GM12878 (cell line): ENCODE measurements around the gene UBAP2. TPM values are rescaled to one million over a fixed set of nuclear protein-coding genes. Genes with fewer than 3 reads are reported as not detected.

Source experiments
- ATAC-seq: fragments of 200-7000 bp; cut with Tn5 transposase; 3 replicates; pipeline ENCODE4 v1.9.1; 2020; ENCODE audit warnings: mild to moderate bottlenecking, moderate library complexity
- BruUV-seq: library from RNA; stranded (reverse); fragments of 400-500 nt; replicated peaks from 2 replicates; lab custom pipeline; 2021; lab: Mats Ljungman, UMichigan
- CTCF ChIA-PET: fragments of 300-600 bp; sonication (Branson Sonifier 250); formaldehyde crosslinking; extraction: SDS; loops from one replicate; lab custom pipeline; 2021; ENCODE audit warnings: inconsistent platforms; lab: Yijun Ruan, JAX
- POLR2A ChIA-PET: fragments of 350-600 bp; formaldehyde crosslinking; extraction: SDS; loops from one replicate; lab custom pipeline; 2021; ENCODE audit warnings: inconsistent platforms; lab: Charles Lee
- RAD21 ChIA-PET: fragments of 300-600 bp; sonication (Branson Sonifier 250); formaldehyde crosslinking; loops from one replicate; lab custom pipeline; 2023; ENCODE audit warnings: antibody characterized with exemption; ENCODE audit not compliant: unreplicated experiment; lab: Charles Lee
- SMC1A ChIA-PET: fragments of 300-600 bp; sonication (Branson Sonifier 250); formaldehyde crosslinking; loops from one replicate; lab custom pipeline; 2023; ENCODE audit not compliant: unreplicated experiment, uncharacterized antibody; lab: Charles Lee
- DNase-seq: peaks from one replicate; pipeline ENCODE4 v3.0.0-alpha.2; 2011; ENCODE audit warnings: low read depth, low spot score
- FAIRE-seq: peaks from 3 replicates; lab custom pipeline; 2011; peaks lifted over from hg19 to GRCh38; lab: Jason Lieb, UNC
- H2AFZ ChIP-seq: 2 replicates; pipeline ENCODE4 v1.6.0; 2011; ENCODE audit warnings: low read depth, low read length, control low read depth; ENCODE audit not compliant: control insufficient read depth
- H3K27ac ChIP-seq: 2 replicates; pipeline ENCODE4 v1.5.1; 2011; ENCODE audit warnings: control low read depth; ENCODE audit not compliant: control insufficient read depth, insufficient read depth
- H3K27me3 ChIP-seq, 2 experiments: replicated peaks in 1 of 2; 2 replicates each; pipeline versions ENCODE4 v1.6.0 to v1.6.1; 2011; ENCODE audit warnings: low read length in 1 of 2; ENCODE audit not compliant: control insufficient read depth in 2 of 2, insufficient read depth in 2 of 2
- H3K36me3 ChIP-seq, 2 experiments: 2 replicates each; pipeline ENCODE4 v1.5.1; 2011; ENCODE audit warnings: low read length in 1 of 2; ENCODE audit not compliant: control insufficient read depth in 2 of 2, insufficient read depth in 2 of 2
- H3K4me1 ChIP-seq: 2 replicates; pipeline ENCODE4 v1.6.1; 2011; ENCODE audit warnings: mild to moderate bottlenecking, low read length, moderate library complexity, mixed read lengths; ENCODE audit not compliant: control insufficient read depth, insufficient read depth
- H3K4me2 ChIP-seq: 2 replicates; pipeline ENCODE4 v1.6.0; 2011; ENCODE audit warnings: control low read depth; ENCODE audit not compliant: control insufficient read depth, insufficient read depth
- H3K4me3 ChIP-seq: fragments of 200-600 bp; sonication (generic); 2 replicates; pipeline ENCODE4 v1.5.1; 2016
- H3K79me2 ChIP-seq: 2 replicates; pipeline ENCODE4 v1.6.0; 2011; ENCODE audit warnings: low read length; ENCODE audit not compliant: control insufficient read depth, insufficient read depth
- H3K9ac ChIP-seq: 2 replicates; pipeline ENCODE4 v1.8.0; 2011; ENCODE audit warnings: low read length, control low read depth, mixed read lengths; ENCODE audit not compliant: control insufficient read depth, insufficient read depth
- H3K9me3 ChIP-seq: replicated peaks from 3 replicates; pipeline ENCODE4 v1.5.1; 2011; ENCODE audit warnings: mild to moderate bottlenecking, low read length; ENCODE audit not compliant: control insufficient read depth, insufficient read depth
- H4K20me1 ChIP-seq: 2 replicates; pipeline ENCODE4 v1.6.0; 2011; ENCODE audit not compliant: control insufficient read depth, insufficient read depth
- DPF2 ChIP-seq: fragments of 450-650 bp; IDR thresholded peaks from 2 replicates; pipeline ENCODE4 v1.6.1; 2017; ENCODE audit warnings: mild to moderate bottlenecking
- ELK1 ChIP-seq: IDR thresholded peaks from 2 replicates; pipeline ENCODE4 v1.6.1; 2012; ENCODE audit warnings: low read depth, low read length, improper control_type of control experiment
- SMC3 ChIP-seq: IDR thresholded peaks from 2 replicates; pipeline ENCODE4 v1.6.1; 2011; ENCODE audit warnings: low read length, improper control_type of control experiment, borderline replicate concordance
- SUPT20H ChIP-seq: IDR thresholded peaks from 2 replicates; pipeline ENCODE4 v1.6.1; 2011; ENCODE audit warnings: low read depth, mild to moderate bottlenecking, low read length, moderate library complexity, borderline replicate concordance; ENCODE audit not compliant: control insufficient read depth
- TCF3 ChIP-seq: IDR thresholded peaks from 2 replicates; pipeline ENCODE4 v1.6.1; 2012; ENCODE audit warnings: low read depth, mild to moderate bottlenecking, low read length, borderline replicate concordance; ENCODE audit not compliant: insufficient read depth
- ZNF592 ChIP-seq: fragments of 450-650 bp; IDR thresholded peaks from 2 replicates; pipeline ENCODE4 v1.6.1; 2017; ENCODE audit warnings: mild to moderate bottlenecking, moderate library complexity
- WGBS: methylation state at CpG from one replicate; pipeline ENCODE4 v1.1.6; 2016; ENCODE audit warnings: low lambda C conversion rate; ENCODE audit not compliant: insufficient replicate concordance, insufficient coverage; ENCODE audit errors: missing lambda C conversion rate; 5-methylcytosine and 5-hydroxymethylcytosine counted together
- in situ Hi-C: fragments of 300-500 bp; cut with MboI; formaldehyde crosslinking; loops from 9 replicates; pipeline ENCODE4 v1.14.3; 2018; ENCODE audit warnings: mixed read lengths
- intact Hi-C: fragments of 100-400 bp; cut with micrococcal nuclease; formaldehyde crosslinking; loops from one replicate; pipeline ENCODE4 v1.14.2; 2022; ENCODE audit not compliant: unreplicated experiment
- polyA plus RNA-seq, 11 experiments: library from polyadenylated mRNA; depleted of rRNA in 4 of 11; unstranded in 6 of 11; stranded (reverse) in 5 of 11; fragments of >200 nt; fragmentation: Nextera tagmentation in 4 of 11; fragmentation: Illumina TruSeq in 1 of 11; extraction: Ambion mirVana in 4 of 11; extraction: Trizol in 1 of 11; gene quantifications; 1 replicate in 1 of 11; 2 replicates in 10 of 11; pipeline versions ENCODE4 v1.2.1 to v1.2.3, GENCODE V29; 2011 to 2016; ENCODE audit warnings: inconsistent platforms in 2 of 11, missing spikeins in 2 of 11, low read depth in 1 of 11
- total RNA-seq, 4 experiments: library from RNA; depleted of rRNA in 3 of 4; stranded (reverse); fragments of >200 nt in 3 of 4; fragmentation: Illumina TruSeq in 1 of 4; extraction: Trizol in 1 of 4; gene quantifications; 2 replicates each; pipeline versions ENCODE4 v1.2.1 to v1.2.3, GENCODE V29; 2013 to 2021

UBAP2 gene
- total and polyA plus RNA-seq, 10 of the 15 experiments (the other 5 are each of a cell fraction or from before 2014, with no cell fraction given): 8.5 to 48.2 (median 28.1) TPM

- Histone ChIP-seq H3K27me3 (no peaks in the 10 kb centered on the region), H3K36me3 (peaks cover 0 to 8% of the 10 kb centered on the region in 2 experiments; a peak in 3 of 4 replicates), H3K79me2 (no peaks in the 10 kb centered on the region), H2AFZ (no peak overlapping the region), H3K4me3 (no peak overlapping the region), H4K20me1 (0 out of 2 replicates have a peak, but pooled peaks cover 2% of the 10 kb centered on the region), H3K9me3 (no peaks in the 10 kb centered on the region), H3K4me2 (no peak overlapping the region), H3K4me1 (no peaks in the 10 kb centered on the region), H3K27ac (no peak overlapping the region), H3K9ac (no peak overlapping the region)
- intact Hi-C loops (no loop called here), in situ Hi-C loops (no loop called here)
- BruUV-seq: no TSS peak
- TF ChIP-seq TCF3: no peak
- TF ChIP-seq ELK1: no peak
- no peak for TF ChIP-seq SMC3
- TF ChIP-seq DPF2: no peak
- WGBS: 75% methylated on average over 2 of the region's 2 CpGs
- FAIRE-seq: no peak
- ATAC-seq: no peak
- no peak for DNase-seq
- POLR2A ChIA-PET: no interaction called here
- CTCF ChIA-PET: interaction anchor here (0.8 to 2.4 kb wide), 3 partner anchors 10 to 208 kb away, joined by 3 to 6 read pairs (median 3); no protein-coding TSS in a partner anchor
- SMC1A ChIA-PET: interaction anchor here (0.5 to 1.8 kb wide), 2 partner anchors 46 to 190 kb away, joined by 3 to 4 read pairs; no protein-coding TSS in a partner anchor
- RAD21 ChIA-PET: no interaction called here
These were observed 46.7 kb downstream of the UBAP2 start for GRCh38 chr9:34001951-34002350.

- Histone ChIP-seq H3K27ac (no peak overlapping the region), H3K27me3 (no peaks in the 10 kb centered on the region), H3K9ac (no peak overlapping the region), H3K9me3 (no peaks in the 10 kb centered on the region), H3K4me2 (no peak overlapping the region), H3K4me3 (no peak overlapping the region), H4K20me1 (0 out of 2 replicates have a peak, but pooled peaks cover 2% of the 10 kb centered on the region), H3K79me2 (no peaks in the 10 kb centered on the region), H2AFZ (no peak overlapping the region), H3K4me1 (no peaks in the 10 kb centered on the region), H3K36me3 (peaks cover 0 to 13% of the 10 kb centered on the region in 2 experiments; a peak in 3 of 4 replicates)
- ChIA-PET RAD21 (no interaction called here), SMC1A (interaction anchor here (1.8 kb wide), 1 partner anchor 46 kb away, joined by 4 read pairs; no protein-coding TSS in a partner anchor), POLR2A (no interaction called here), CTCF (interaction anchor here (0.8 to 2.4 kb wide), 2 partner anchors 10 to 209 kb away, joined by 3 to 6 read pairs; no protein-coding TSS in a partner anchor)
- in situ Hi-C loops: no loop called here
- DNase-seq (no peak), FAIRE-seq (no peak), ATAC-seq (no peak)
- WGBS: 95% methylated on average over 3 of the region's 3 CpGs
- intact Hi-C loops: no loop called here
- BruUV-seq: no TSS peak
- TF ChIP-seq ZNF592 (no peak), SUPT20H (no peak)
These were observed 47.4 kb downstream of the UBAP2 start for GRCh38 chr9:34001298-34001697.
